Fibroblast of skin of right quadriceps (primary cell): Measurements from ENCODE around the gene CYB561A3.
A peak's percentile ranks its signal among the peaks of the same experiment; 100 is the strongest.
"Not testable (repeated sequence)": the region's sequence is repeated elsewhere in the genome, so short reads cannot be mapped to it uniquely, and the experiment has no call there.

Experiments
- DNase-seq: peaks from one replicate; pipeline ENCODE4 v3.0.0-alpha.2; 2013

The CYB561A3 gene

GRCh38 chr11:61361741-61362541 lies at the start of gene CYB561A3, which contains the start of gene TMEM138:
CYB561A3 (minus strand) TSS chr11:61361882; CDS start chr11:61356713, 5,169 bp downstream.
TMEM138 (plus strand) TSS chr11:61362374; CDS start chr11:61364391, 2,017 bp downstream.
- peak; percentile 93 for DNase-seq

- no peak for DNase-seq
These were observed 45.5 kb upstream of the CYB561A3 start for GRCh38 chr11:61406991-61407728.

- DNase-seq = no peak
These were observed 44.4 kb upstream of the CYB561A3 start for GRCh38 chr11:61406067-61406466.

- no peak for DNase-seq
These were observed 43.0 kb upstream of the CYB561A3 start for GRCh38 chr11:61404641-61405040.

- no peak for DNase-seq
These were observed 42.4 kb upstream of the CYB561A3 start for GRCh38 chr11:61404103-61404502.

- no peak for DNase-seq
These were observed 42.0 kb upstream of the CYB561A3 start for GRCh38 chr11:61403658-61404057.

GRCh38 chr11:61401573-61401972 lies 39.9 kb upstream of the CYB561A3 start:
- DNase-seq = no peak

- no peak for DNase-seq
These were observed 39.5 kb upstream of the CYB561A3 start for GRCh38 chr11:61401173-61401572.

- peak; percentile 40 for DNase-seq
These were observed 31.4 kb upstream of the CYB561A3 start for GRCh38 chr11:61392981-61393595.

- DNase-seq = no peak
These were observed 28.5 kb upstream of the CYB561A3 start for GRCh38 chr11:61390161-61390560.

GRCh38 chr11:61384271-61385242 lies 22.9 kb upstream of the CYB561A3 start:
- DNase-seq = peak; percentile 22

- not testable (repeated sequence) for DNase-seq
These were observed 22.2 kb upstream of the CYB561A3 start for GRCh38 chr11:61383859-61384258.

- DNase-seq = no peak
These were observed 19.2 kb upstream of the CYB561A3 start for GRCh38 chr11:61380884-61381283.

GRCh38 chr11:61378713-61379313 lies 17.1 kb upstream of the CYB561A3 start:
- peak; percentile 98 for DNase-seq

- DNase-seq = peak; percentile 41
These were observed 15.9 kb upstream of the CYB561A3 start for GRCh38 chr11:61377461-61378160.

- DNase-seq = no peak
These were observed 14.1 kb upstream of the CYB561A3 start for GRCh38 chr11:61375761-61376108.

- DNase-seq = no peak
These were observed 11.2 kb upstream of the CYB561A3 start for GRCh38 chr11:61372659-61373420.

- no peak for DNase-seq
These were observed 8.8 kb upstream of the CYB561A3 start for GRCh38 chr11:61370349-61371005.

- DNase-seq = no peak
These were observed 8.0 kb upstream of the CYB561A3 start for GRCh38 chr11:61369372-61370348.
